ENCODE data around the gene HLA-DRA. TPM values are rescaled to one million over a fixed set of nuclear protein-coding genes. Genes with fewer than 3 reads are reported as not detected.

The HLA-DRA gene
- polyA plus RNA-seq, 1 donor from 2014 or later = not detected

- Histone ChIP-seq H3K9ac (ENCODE audit: low read length) (no peak overlapping the region), H3K27ac (ENCODE audit: low read length) (no peak overlapping the region), H2AFZ (ENCODE audit: low read depth, low read length) (no peak overlapping the region), H3K36me3 (ENCODE audit: insufficient read depth, low read length) (no peaks in the 10 kb centered on the region), H3K9me3 (ENCODE audit: low read length) (no peaks in the 10 kb centered on the region), H3K4me2 (ENCODE audit: low read length) (no peak overlapping the region), H3K9me2 (ENCODE audit: insufficient read depth, low read length) (no peaks in the 10 kb centered on the region), H4K20me1 (ENCODE audit: insufficient read depth) (no peaks in the 10 kb centered on the region), H3K79me2 (replicated peaks; ENCODE audit: insufficient read depth, low read length) (no peaks in the 10 kb centered on the region), H3K4me3 (ENCODE audit: low read length) (no peak overlapping the region), H3K27me3 (ENCODE audit: insufficient read depth, low read depth, low read length) (no peaks in the 10 kb centered on the region), H3F3A (ENCODE audit: insufficient read depth, low read length, poor library complexity, severe bottlenecking) (no peaks in the 10 kb centered on the region)
- TF ChIP-seq MXI1 (conservative IDR thresholded peaks at IDR 0.05; ENCODE audit: poor library complexity, severe bottlenecking) (no peak), RAD21 (conservative IDR thresholded peaks at IDR 0.05) (no peak), POLR2AphosphoS5 (IDR thresholded peaks at IDR 0.05) (no peak), EP300 (conservative IDR thresholded peaks at IDR 0.05; ENCODE audit: poor library complexity, severe bottlenecking) (no peak), SMC3 (conservative IDR thresholded peaks at IDR 0.05; ENCODE audit: poor library complexity) (no peak), EZH2 (IDR thresholded peaks at IDR 0.05; ENCODE audit: borderline replicate concordance, insufficient read depth, low read length, poor library complexity, severe bottlenecking) (no peak), TAF1 (IDR thresholded peaks at IDR 0.05; ENCODE audit: low read depth) (no peak)
- TF ChIP-seq, protein P1, sequence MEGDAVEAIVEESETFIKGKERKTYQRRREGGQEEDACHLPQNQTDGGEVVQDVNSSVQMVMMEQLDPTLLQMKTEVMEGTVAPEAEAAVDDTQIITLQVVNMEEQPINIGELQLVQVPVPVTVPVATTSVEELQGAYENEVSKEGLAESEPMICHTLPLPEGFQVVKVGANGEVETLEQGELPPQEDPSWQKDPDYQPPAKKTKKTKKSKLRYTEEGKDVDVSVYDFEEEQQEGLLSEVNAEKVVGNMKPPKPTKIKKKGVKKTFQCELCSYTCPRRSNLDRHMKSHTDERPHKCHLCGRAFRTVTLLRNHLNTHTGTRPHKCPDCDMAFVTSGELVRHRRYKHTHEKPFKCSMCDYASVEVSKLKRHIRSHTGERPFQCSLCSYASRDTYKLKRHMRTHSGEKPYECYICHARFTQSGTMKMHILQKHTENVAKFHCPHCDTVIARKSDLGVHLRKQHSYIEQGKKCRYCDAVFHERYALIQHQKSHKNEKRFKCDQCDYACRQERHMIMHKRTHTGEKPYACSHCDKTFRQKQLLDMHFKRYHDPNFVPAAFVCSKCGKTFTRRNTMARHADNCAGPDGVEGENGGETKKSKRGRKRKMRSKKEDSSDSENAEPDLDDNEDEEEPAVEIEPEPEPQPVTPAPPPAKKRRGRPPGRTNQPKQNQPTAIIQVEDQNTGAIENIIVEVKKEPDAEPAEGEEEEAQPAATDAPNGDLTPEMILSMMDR (IDR thresholded peaks at IDR 0.05; ENCODE audit: poor library complexity, severe bottlenecking) = no peak
- TF ChIP-seq, protein P2, sequence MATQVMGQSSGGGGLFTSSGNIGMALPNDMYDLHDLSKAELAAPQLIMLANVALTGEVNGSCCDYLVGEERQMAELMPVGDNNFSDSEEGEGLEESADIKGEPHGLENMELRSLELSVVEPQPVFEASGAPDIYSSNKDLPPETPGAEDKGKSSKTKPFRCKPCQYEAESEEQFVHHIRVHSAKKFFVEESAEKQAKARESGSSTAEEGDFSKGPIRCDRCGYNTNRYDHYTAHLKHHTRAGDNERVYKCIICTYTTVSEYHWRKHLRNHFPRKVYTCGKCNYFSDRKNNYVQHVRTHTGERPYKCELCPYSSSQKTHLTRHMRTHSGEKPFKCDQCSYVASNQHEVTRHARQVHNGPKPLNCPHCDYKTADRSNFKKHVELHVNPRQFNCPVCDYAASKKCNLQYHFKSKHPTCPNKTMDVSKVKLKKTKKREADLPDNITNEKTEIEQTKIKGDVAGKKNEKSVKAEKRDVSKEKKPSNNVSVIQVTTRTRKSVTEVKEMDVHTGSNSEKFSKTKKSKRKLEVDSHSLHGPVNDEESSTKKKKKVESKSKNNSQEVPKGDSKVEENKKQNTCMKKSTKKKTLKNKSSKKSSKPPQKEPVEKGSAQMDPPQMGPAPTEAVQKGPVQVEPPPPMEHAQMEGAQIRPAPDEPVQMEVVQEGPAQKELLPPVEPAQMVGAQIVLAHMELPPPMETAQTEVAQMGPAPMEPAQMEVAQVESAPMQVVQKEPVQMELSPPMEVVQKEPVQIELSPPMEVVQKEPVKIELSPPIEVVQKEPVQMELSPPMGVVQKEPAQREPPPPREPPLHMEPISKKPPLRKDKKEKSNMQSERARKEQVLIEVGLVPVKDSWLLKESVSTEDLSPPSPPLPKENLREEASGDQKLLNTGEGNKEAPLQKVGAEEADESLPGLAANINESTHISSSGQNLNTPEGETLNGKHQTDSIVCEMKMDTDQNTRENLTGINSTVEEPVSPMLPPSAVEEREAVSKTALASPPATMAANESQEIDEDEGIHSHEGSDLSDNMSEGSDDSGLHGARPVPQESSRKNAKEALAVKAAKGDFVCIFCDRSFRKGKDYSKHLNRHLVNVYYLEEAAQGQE (IDR thresholded peaks at IDR 0.05; ENCODE audit: borderline replicate concordance) = no peak
These were observed 42.3 kb upstream of the HLA-DRA start for GRCh38 chr6:32397252-32397920.

GRCh38 chr6:32401284-32401963 is 38.3 kb upstream of the HLA-DRA start:
- H4K20me1 ChIP-seq (ENCODE audit: insufficient read depth) = no peaks in the 10 kb centered on the region
- no peak overlapping the region for H3K4me2 ChIP-seq (ENCODE audit: low read length)
- H3K9me3 ChIP-seq (ENCODE audit: low read length) = no peaks in the 10 kb centered on the region
- no peak overlapping the region for H2AFZ ChIP-seq (ENCODE audit: low read depth, low read length)
- no peak overlapping the region for H3K27ac ChIP-seq (ENCODE audit: low read length)
- no peaks in the 10 kb centered on the region for H3K79me2 ChIP-seq (replicated peaks; ENCODE audit: insufficient read depth, low read length)
- no peaks in the 10 kb centered on the region for H3F3A ChIP-seq (ENCODE audit: insufficient read depth, low read length, poor library complexity, severe bottlenecking)
- TF ChIP-seq, protein P1 (IDR thresholded peaks at IDR 0.05; ENCODE audit: poor library complexity, severe bottlenecking) = no peak
- TF ChIP-seq, protein P2 (IDR thresholded peaks at IDR 0.05; ENCODE audit: borderline replicate concordance) = no peak
- TF ChIP-seq EP300 (conservative IDR thresholded peaks at IDR 0.05; ENCODE audit: poor library complexity, severe bottlenecking) (no peak), TAF1 (IDR thresholded peaks at IDR 0.05; ENCODE audit: low read depth) (no peak), RAD21 (conservative IDR thresholded peaks at IDR 0.05) (no peak)
- H3K4me3 ChIP-seq (ENCODE audit: low read length) = no peak overlapping the region
- no peaks in the 10 kb centered on the region for H3K9me2 ChIP-seq (ENCODE audit: insufficient read depth, low read length)
- no peaks in the 10 kb centered on the region for H3K27me3 ChIP-seq (ENCODE audit: insufficient read depth, low read depth, low read length)
- H3K9ac ChIP-seq (ENCODE audit: low read length) = no peak overlapping the region
- H3K36me3 ChIP-seq (ENCODE audit: insufficient read depth, low read length) = no peaks in the 10 kb centered on the region

Data from neural cell (in vitro differentiated cells).